COLO829 (cell line): ENCODE data around the gene SLIT3.
"Not testable (repeated sequence)": the region's sequence is repeated elsewhere in the genome, so short reads cannot be mapped to it uniquely, and the experiment has no call there.

Experiments used
- DNase-seq: peaks from one replicate; pipeline ENCODE4 v3.0.0; 2012; ENCODE audit warnings: low spot score

The SLIT3 gene

DNA sequence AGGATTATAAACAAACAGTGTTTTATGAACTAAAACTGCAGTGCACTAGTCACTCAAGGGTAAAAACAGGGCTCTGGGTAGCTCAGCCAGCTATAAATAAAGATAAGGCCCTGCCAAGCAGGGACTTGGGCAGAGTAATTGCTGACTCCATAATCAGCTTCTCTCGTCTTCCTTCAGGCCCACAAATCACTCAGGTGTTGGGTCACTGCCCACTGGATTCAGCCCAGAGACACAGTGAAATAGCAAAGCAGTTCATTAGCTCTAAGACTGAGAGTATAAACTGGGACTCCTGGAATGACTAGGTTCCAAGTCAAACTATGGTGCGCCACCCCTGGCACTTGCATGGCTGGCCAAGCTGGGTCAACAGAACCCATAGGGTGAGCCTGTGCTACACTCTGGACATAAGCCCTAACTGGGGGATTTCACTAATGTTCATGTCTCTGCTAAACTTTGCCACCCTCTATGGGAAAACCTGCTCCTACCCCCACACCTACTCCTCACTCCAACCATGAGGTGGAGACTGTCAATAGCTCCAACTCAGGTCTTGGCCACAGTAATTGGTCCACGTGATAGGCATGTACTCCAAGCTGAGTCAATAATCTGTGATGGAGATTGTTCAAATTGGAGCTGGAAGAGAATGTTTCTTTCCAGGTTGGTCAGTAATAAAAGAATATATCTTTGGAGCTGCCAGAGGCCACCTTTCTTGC, 158.5 kb downstream of the SLIT3 start:
- DNase-seq, result no peak

- DNase-seq, result not testable (repeated sequence)
Measured at GRCh38 chr5:169140215-169140614, 160.7 kb downstream of the SLIT3 start.

- DNase-seq, result no peak
Measured at GRCh38 chr5:169139480-169140050, 161.4 kb downstream of the SLIT3 start.

- DNase-seq, result no peak
Measured at GRCh38 chr5:169133531-169133930, 167.4 kb downstream of the SLIT3 start.

- no peak for DNase-seq
Measured at GRCh38 chr5:169132302-169132660, 168.7 kb downstream of the SLIT3 start.

GRCh38 chr5:169131616-169132301, 169.2 kb downstream of the SLIT3 start:
- no peak for DNase-seq

DNA sequence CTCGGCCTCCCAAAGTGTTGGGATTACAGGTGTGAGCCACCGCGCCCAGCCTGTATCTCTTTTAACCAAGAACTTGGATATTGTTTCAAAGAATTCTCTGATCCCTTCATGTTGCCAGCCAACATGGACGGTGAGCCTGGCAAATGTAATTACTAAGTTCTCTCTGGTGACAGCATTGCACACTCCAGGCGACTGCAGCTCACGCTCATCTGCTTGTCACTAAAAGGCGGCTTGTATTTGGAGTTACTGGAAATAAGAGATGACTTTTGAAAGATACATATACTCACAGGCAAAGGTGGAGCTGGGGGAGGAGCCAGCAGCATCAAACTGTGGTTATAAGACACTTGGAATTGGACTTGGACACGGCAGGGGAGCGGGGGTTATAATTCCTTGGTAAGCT, 172.3 kb downstream of the SLIT3 start:
- no peak for DNase-seq

DNA sequence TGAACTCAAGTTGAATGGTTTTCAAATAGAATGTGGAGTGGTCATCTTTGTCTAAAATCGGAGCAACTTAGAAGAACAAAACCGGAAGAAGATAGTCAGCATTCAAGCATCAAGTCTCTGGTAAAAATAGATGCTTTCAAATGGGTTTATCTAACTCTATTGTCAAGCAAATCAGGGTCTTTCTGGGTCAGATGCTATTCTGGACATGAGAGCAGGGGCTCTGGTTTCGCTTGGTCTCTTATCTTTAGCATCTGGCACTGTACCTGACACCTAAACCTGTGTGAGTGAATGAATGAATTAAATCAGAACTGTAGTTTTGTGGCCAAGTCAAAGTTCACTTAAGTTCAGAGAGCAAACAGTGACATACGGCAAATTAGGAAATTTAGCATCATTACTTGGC, 173.5 kb downstream of the SLIT3 start:
- no peak for DNase-seq

- DNase-seq, result no peak
Measured at GRCh38 chr5:169126481-169127021, 174.4 kb downstream of the SLIT3 start.

- no peak for DNase-seq
Measured at GRCh38 chr5:169125571-169125970, 175.4 kb downstream of the SLIT3 start.

GRCh38 chr5:169122951-169123350, 178.0 kb downstream of the SLIT3 start:
- no peak for DNase-seq

DNA sequence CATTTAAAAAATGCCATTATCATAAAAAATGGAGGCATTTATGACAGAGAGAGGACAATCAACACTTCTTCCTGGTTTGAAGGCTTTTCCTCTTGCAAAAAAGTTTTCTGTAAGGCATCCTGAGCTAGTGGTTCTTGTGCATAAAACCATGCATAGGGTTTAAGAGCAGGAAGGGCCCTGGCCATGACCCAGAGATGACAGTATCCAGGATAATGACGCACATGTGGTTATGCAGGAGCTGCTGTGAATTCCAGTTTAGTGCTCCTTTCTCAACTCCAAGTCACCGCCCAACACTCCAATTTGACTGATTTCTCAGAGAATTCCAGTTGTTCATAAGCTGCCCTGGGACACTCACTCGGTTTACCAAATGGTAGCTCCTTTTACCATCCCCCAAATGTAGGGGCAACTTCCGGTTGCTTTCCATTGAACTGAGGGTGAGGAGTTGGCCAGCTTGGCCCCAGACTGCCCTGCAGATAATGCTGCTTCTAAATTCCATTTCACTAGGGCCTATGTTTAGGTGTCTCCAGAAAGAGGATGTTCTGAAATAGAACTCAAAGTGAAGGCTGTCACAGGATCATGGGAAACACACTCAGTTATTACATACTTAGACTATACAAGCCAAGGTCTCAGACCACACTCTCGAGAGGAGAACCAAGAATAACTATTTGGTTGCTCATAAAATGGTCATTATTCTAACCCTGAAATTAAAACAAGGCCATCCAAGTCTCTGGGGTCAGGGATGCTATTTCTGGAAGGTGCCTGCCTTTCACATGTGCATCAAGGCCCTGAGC, 179.1 kb downstream of the SLIT3 start:
- DNase-seq, result no peak

DNA sequence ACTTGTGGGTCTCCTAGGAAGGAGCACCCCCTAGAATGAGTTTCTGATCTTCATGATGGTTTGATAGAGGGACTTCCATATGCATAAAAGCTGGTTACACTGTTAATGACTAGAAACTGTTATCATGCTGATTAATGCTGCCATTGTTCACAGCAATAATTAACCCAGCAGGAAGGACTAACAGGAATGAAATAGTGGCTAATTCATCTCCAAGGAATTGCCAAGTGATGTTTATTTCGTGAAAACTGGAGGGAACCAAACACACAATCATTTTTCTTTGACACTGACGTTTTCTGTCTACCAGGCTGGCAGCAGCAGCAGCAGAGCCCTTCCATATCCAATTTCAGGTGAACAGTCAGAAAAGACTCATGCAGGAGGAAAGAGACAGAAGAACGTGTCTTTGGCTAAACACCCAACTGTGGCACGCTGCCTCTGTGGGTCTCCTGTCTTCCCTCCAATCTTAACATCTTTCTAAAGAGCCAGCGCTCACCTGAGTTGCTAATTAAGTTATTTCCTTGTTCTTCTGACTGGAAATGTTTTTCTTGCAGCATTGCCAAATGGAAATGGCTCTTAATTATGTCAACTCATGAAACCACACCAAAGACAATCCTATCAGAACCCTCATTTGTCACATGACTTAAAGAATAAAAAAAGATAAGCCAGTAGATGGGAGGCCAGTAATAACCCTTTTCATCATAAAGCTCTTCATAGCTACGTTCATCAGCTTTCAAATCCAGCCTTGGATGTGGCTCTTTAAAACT, 181.5 kb downstream of the SLIT3 start:
- DNase-seq, result no peak

GRCh38 chr5:169116961-169117461, 183.9 kb downstream of the SLIT3 start:
- DNase-seq, result no peak

DNA sequence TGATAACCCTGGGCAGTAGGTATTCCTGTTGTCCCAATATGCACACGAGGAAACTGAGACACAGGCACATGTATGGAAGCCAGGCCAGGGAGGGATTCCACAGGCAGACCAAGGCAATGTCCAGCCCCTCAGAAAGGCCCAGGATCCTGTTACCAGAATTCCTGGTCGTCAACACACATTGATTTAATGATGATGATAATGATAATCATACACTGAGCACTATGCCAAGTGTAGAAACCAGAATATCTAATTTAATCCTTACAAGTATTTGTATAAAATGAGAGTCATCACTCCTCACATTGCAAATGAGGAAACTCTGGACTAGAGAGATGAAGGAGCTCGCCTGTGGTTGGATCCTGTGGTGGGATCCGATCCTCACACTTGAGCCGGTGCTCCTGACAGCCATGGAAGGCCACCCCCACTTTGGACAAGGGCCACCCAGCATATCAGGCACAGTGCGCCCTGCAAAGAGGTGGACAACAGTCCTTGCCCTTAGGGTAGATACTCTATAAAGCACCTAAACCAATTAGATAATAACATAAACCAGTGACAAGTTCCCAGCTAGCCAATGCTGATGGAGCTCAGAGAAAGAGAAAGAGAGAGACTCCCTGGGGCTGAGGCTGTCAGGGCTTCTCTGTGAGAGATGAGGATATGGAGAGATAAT, 185.3 kb downstream of the SLIT3 start:
- DNase-seq, result no peak

- no peak for DNase-seq
Measured at GRCh38 chr5:169114466-169115065, 186.4 kb downstream of the SLIT3 start.

DNA sequence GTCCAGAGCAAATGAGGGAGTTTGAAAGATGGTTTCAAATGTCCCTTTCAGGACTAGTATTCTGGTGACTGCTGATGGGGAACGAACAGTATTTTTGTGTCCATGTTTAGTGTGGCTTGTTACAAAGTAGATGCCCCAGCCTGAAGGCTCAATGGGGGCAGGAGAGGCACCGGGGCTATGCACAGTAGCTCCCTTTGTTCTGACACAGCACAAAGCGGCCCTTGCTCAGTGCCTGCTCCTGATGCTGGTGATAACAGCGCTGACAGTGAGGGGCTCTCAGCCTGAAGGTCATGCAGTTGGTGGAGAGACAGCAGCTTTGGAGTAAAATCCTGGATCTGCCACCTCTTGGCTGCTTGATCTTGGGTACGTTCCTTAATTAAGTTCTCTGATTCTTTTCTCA, 188.9 kb downstream of the SLIT3 start:
- no peak for DNase-seq

DNA sequence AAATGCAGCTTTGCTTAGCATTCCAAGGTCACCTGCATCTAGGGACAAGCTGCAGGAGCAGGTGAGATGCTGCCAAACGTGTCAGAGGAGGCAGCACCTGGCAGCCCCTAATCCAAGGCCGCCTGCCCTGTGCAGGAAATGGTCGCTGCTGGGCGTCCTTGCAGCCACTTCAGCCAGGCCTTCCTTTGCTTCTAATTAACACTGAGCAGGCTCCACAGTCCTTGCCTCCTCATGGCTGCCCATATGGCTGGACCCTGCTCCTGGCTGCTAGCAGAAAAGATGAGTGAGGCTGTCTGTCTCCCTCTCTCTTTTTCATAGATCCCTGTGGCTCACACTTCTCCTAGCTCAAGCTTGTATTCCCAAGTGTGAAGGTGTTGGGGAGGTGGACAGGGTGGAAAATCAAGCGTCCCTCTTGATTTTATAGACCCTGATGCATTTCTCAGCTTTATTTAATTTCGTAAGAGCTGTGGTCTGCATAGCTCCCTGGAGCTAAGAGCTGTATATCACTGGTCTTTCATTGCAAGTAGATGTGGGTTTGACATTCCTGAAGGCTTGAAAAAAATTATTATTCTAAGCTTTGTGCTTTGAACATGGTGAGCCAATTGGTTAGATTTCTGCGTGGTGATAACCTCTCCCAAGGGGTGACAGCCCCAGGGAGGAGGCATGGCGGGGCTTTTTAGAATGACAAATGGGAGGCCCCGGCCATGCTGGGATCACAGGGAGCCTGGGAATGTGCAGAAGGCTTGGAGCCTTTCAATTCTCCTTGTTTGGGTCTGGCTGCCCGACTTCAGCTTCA, 193.8 kb downstream of the SLIT3 start:
- DNase-seq, result no peak

GRCh38 chr5:169105582-169105981, 195.4 kb downstream of the SLIT3 start:
- DNase-seq, result not testable (repeated sequence)
